HG03280 (cell line): Measurements from ENCODE around the gene PAGR1.

Experiments used
- ATAC-seq: cut with Tn5 transposase; IDR thresholded peaks from one replicate; pipeline ENCODE4 v1.9.1; 2021; ENCODE audit warnings: mild to moderate bottlenecking, moderate library complexity; ENCODE audit not compliant: unreplicated experiment

PAGR1 gene

DNA sequence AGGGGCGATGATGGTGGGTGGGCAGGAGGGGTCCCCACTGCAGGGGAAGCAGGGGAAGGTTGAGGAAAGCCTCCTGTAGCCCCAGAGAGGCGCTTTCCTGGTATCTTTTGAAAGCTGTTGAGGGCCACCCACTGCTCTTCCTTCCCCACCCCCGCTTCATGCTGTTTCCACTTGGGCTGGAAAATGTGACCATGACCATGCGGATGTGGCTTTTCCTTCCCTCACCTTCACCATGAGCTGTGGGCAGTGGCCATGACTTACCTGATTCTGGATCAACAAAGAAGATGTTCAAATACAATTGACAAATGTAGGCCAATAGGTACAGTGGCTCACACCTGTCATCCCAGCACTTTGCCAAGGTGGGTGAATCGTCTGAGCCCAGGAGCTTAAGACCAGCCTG, 18.1 kb downstream of the PAGR1 start:
- ATAC-seq, result no peak

DNA sequence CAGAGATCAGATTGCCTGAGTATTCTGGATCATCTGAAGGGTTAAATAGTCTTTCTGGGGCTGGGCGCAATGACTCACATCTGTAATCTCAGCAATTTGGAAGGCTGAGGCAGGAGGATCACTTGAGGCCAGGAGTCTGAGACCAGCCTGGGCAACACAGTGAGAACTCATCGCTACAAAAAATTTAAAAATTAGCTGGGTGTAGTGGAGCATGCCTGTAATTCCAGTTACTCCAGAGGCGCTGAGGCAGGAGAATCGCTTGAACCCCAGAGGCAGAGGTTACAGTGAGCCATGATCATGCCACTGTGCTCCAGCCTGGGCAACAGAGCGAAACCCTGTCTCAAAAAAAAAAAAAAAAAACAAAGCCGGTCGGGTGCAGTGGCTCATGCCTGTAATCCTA, 20.0 kb downstream of the PAGR1 start:
- no peak for ATAC-seq

DNA sequence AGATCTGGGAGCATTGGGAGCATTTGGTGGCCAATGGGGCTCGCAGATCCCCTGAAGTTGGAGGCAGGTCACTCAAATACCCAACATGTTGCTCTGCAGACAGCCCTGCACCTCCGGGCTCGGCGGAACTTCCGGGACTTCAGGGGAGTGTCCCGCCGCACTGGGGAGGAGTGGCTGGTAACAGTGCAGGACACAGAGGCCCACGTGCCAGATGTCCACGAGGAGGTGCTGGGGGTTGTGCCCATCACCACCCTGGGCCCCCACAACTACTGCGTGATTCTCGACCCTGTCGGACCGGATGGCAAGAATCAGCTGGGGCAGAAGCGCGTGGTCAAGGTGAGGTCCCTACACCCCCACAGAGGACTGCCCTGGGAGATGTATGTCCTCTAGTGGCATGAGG, 20.7 kb downstream of the PAGR1 start:
- no peak for ATAC-seq

DNA sequence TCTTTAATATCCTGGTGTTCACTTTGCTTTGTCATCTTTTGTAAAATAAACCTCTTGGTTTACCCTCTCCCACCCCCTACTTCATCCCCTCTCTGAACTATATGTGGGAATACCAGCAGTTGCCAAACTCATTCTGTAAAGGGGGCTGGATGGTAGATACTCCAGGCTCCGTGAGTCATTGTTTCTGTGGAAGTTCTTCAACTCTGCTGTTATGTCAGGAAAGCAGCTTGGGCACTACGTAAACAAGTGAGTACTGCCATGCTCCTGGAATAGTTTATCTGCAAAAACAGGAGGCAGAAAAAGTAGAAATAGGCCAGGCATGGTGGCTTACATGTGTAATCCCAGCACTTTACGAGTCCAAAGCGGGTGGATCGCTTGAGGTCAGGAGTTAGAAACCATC, 21.9 kb downstream of the PAGR1 start:
- no peak for ATAC-seq

DNA sequence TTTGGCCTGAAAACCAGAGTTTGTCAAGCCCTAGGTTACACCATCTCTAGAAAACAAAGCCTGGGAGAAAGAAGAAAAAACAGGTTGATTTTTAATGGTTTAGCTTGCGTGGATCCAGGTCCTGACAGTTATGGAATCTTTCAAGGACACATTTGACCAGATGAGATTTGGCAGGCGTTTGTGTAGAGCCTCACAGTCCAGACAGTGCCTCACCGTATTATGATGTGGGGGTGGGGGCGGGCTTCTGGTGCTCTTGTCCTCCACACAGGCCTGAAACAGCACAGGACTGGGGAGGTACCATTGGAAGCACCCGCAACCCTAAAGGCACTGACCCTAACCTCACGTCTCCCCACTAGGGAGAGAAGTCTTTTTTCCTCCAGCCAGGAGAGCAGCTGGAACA, 23.9 kb downstream of the PAGR1 start:
- no peak for ATAC-seq

DNA sequence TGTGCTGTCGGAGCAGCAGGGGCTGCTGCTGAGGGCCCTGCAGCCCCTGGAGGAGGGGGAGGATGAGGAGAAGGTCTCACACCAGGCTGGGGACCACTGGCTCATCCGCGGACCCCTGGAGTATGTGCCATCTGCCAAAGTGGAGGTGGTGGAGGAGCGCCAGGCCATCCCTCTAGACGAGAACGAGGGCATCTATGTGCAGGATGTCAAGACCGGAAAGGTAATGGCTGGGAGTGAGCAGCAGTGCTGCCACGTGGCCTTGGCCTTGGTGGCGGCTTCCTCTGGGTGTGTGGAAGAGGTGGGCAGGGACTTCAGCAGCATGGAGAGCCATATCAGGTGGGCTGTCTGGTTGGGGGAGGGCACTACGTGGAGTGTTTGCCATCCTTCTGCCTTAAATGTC, 24.3 kb downstream of the PAGR1 start:
- no peak for ATAC-seq

DNA sequence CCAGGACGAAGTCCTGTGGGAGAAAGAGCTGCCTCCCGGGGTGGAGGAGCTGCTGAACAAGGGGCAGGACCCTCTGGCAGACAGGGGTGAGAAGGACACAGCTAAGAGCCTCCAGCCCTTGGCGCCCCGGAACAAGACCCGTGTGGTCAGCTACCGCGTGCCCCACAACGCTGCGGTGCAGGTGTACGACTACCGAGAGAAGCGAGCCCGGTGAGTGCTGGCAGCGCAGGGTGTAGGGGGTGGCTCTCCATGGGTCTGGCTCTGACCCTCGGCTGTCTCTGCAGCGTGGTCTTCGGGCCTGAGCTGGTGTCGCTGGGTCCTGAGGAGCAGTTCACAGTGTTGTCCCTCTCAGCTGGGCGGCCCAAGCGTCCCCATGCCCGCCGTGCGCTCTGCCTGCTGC, 25.7 kb downstream of the PAGR1 start:
- ATAC-seq, result no peak

DNA sequence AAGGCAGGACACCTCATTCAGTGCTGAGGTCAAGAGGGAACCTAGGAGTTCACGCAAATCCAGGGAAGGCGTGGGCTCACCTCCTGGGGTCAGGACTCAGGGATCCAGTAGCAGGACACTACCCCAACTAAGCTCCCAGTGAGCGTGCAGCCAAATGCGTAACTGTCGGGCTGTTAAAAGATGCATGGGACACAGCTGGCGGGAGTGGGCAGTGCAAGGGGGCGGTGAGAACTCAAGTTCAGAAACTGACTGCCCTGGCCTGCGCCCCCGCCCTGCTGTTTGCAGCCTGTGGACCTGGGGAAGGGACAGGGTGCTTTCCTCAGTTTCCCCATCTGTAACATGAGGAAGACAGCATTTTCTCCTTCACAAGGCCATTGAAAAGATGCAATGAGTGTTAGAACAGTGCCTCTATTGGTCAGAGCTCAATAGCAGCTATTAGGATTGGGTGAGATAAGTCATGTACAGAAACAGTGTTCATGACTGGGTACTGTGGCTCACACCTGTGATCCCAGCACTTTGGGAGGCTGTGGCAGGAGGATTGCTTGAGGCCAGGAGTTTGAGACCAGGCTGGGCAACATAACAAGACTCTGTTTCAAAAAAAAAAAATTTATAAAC, 26.9 kb downstream of the PAGR1 start:
- no peak for ATAC-seq

DNA sequence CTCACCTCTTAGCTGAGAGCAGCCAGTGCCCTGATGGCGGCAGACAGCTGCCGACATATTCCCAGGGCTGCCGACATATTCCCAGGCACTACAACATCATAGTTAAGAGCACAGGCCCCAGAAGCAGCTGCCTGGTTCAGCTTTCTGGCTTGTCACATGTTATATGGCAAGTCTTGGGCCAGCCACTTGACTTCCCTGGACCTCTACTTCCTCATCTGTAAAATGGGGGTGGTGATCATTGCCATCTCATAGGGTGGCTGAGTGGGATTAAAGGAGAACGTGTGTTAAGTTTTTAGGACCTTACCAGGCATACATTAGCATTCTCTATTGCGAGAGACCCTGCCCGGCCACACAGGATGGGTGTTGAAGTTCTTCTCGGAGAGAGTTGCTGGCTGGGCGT, 28.0 kb downstream of the PAGR1 start:
- ATAC-seq, result no peak

DNA sequence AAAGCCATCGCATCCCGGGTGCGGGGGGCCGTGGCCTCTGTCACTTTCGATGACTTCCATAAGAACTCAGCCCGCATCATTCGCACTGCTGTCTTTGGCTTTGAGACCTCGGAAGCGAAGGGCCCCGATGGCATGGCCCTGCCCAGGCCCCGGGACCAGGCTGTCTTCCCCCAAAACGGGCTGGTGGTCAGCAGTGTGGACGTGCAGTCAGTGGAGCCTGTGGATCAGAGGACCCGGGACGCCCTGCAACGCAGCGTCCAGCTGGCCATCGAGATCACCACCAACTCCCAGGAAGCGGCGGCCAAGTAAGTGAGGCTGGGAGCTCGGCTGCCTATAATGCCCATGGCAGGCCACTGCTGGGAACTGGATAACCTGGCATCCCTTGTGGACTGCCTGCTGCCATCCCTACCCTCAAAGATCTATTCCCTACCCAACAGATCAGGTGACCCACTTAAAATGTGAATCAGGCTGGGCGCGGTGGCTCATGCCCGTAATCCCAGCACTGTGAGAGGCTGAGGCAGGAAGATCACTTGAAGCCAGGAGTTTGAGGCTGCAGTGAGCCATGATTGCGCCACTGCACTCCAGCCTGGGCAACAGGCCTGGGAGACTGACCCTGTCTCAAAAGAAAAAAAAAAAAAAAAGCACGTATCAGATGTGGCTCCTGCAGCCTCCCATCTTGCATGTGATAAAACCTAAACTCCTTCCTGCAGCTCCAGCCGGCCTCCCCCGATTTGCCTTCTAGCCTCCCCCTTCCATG, 28.8 kb downstream of the PAGR1 start:
- no peak for ATAC-seq

DNA sequence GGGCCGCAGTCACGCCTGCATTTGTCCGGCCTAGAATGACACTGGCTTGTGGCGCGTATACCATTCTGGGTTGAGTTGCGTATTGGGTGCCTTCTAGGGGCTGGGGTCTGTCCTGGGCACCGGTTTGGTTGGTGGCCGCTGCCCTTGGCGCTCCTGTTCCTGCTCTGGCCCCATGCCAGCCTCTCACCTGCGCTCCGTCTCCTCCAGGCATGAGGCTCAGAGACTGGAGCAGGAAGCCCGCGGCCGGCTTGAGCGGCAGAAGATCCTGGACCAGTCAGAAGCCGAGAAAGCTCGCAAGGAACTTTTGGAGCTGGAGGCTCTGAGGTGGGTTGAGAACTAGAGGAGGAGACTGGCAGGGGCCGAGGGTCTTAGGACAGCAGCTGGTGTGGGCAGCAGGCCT, 29.7 kb downstream of the PAGR1 start:
- ATAC-seq, result no peak

DNA sequence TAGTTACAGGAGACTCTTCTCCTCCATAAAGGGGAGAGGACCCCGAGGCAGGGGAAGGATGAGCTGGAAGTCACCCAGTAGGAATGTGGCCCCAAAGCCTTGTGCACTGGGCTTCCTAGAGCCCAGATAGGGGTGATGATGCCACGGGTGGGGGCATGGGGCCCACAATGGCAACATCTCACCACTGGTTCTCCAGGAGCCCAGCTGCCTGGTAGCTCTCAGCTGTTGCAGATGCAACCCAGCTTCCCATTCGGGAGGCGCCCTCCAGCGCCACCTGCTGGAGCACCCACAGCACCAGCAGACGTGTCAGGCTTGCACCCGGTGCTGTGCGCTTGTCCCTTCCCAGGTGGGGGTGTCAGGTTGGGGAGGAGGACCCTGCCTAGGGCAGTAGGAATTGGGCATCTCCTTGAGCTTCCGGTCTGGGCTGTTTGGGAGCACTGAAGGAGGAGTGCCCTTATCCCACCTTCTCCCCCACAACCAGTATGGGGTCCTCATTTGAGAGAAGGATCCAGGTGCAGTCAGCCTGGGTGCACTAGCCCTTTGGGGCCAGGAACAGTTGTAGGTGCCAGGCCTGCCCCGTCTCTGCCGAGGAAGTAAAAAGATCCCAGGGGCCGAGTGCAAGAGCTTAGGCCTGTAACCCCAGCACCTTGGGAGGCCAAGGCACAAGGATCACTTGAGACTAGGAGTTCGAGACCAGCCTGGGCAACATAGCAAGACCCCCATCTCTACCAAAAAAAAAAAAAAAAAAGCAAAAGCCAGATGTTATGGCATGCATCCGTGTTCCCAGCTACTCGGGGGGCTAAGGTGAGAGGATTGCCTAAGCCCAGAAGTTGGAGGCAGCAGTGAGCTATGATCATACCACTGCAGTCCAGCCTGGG, 32.7 kb downstream of the PAGR1 start:
- ATAC-seq, result peak; percentile 64

DNA sequence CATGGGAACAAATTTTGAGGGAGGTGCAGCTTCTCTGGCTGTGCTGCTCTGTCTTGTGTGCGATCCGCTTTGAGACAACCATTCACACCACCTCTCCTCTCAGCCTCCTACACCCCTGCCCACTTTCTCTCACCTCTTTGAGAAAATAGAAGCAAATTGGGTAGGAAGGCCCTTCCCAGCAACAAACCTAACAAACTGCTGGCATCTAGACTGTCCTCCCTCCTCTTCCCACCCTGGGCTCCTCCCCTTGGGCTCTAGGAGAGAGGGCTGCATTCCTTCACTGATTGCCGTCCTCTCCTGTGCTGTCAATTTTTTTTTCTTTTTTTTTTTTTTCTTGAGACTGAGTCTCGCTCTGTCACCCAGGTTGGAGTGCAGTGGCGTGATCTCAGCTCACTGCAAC, 33.6 kb downstream of the PAGR1 start:
- no peak for ATAC-seq

DNA sequence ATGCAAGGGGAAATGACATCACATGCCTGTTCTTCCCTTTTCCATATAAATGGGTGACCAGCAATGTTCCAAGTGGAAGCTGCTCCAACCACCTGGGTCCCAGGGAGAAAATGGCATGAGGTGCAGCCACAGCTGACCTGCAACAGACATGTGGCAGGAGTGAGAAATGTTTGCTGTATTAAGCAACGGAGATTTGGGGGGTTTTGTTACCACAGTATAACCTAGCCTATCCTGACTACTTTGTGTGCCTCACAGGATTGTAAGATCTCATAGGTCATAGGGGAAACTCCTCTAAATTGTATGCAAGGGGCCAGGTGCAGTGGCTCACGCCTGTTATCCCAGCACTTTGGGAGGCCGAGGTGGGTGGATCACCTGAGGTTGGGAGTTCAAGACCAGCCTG, 35.0 kb downstream of the PAGR1 start:
- ATAC-seq, result no peak

DNA sequence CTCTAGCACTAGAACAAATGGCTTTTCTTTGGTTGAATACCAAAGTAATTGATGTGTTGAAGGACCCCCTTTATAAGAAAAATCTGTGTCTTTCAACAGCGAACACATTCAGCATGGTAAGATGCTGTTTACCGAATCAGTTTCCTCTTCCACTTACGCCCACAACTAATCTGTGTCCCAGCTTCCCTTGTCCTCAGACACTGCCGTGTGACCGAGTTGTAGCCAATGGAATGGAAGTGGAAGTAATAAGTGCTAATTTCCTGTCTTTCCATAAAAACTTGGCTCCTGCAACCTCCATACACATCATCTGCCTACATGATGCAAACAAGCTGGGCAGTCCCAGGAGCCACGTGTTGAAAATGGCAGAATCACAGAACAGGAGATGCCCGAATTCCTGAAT, 36.7 kb downstream of the PAGR1 start:
- no peak for ATAC-seq

DNA sequence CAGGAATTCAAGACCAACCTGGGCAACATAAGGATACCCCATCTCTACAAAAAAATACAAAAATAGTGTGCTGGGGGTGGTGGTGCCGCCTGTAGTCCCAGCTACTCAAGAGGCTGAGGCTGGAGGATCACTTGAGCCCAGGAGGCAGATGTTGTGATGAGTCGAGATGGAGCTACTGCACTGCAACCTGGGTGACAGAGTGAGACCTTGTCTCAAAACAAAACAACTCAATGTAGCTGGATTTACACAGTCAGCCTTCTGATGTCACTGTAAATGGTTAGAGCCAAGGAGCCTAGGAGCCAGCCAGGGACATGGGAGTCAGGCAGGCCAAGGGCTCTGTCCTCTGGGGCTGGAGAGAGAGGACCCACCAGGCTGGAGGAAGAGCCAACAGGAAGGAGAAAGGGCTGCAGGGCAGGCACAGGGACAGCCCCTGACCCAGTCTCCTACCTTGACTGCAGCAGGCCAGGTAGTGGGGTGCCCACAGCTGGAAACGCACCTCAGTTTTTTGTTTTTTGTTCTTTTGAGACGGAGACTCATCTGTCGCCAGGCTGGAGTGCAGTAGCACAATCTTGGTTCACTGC, 38.7 kb downstream of the PAGR1 start:
- no peak for ATAC-seq

DNA sequence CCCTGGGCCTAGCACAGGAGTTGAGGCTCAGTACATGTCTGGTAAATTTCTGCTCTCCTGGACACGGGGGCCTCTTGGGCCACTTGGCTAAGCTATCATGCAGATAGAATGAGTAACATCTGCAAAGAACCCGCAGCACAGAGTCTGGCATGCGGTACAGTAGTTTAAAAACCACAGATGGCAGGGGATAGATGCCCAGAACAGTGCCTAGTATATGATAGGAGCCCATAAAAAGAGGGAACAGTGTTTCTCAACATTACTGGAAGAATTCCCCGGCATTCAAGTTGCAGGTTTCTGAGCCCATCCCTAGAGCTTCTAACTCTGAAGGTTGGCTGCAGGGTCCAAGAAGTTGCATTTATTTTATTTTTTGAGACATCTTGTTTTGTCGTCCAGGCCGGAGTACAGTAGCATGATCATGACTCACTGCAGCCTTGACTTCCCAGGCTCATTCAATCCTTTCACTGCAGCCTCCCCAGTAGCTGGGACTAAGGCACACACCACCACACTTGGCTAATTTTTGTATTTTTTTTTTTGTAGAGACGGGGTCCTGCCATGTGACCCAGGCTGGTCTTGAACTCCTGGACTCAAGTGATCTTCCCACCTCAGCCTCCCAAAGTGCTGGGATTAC, 41.3 kb downstream of the PAGR1 start:
- ATAC-seq, result no peak

DNA sequence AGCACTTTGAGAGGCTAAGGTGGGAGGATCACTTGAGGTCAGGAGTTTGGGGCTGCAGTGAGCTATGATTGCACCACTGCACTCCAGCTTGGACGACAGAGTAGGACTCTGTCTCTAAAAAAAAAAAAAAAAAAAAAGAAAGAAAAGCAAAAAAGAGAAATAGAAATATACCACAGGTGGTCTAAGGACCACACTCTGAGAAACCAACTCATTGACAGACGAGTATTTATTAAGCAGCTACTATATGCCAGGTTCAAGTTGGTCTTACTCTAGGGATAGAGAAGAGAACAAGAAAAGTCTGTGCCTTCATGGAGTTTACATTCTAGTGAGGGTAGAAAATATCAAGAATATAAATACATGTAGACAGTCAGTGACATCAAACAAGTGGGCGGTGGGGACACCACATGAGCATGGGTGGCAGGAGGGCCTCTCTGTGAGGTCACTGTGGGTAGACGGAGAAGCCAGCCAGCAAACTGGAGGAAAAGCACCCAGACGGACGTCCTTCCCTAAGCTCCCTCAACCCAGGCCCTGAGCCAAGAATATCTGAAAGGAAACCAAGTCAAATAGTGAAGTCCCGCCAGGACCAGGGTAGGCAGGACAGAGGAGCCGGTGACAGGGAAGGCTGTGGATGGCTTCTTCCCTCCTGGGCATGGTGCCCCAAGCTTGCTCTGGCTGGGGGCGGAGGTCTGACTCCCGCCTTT, 42.3 kb downstream of the PAGR1 start:
- ATAC-seq, result no peak

DNA sequence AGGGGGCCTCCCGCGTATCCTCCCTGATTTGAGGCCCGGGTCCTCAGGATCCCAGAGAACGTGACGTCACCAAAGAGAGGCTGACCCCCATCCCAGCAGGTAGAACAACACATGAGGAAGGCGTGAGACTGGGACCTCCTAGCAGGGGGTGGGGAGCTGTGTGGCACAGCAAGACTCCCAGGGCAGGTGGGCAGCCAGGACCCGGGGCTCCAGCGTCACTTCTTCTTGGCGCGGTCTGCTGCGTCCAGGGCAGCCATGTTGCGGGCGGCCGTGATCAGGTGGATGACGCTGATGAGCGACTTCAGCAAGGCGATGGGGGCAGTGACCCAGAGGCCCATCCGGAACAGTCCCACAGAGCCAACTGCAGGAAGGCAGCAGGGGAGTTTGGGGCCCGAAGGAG, 43.0 kb downstream of the PAGR1 start:
- no peak for ATAC-seq

DNA sequence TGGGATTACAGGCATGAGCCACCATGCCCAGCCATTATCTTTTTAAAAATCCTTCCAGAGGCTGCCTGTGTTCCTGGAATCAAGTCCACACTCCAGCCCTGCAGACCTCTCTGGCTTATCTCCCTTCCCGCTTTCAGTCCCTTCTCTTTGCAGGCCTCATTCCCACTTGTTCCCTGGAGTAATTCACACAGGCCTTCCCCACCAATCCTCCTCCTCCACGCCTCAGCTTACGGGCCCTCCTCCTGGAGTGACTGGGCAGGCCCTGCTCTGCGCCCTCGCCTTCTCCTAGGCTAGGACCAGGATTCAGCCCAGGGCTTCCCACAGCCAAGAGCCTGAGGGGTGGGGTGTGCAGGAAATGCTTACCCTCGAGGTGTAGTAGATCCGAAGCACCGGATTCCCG, 44.3 kb downstream of the PAGR1 start:
- ATAC-seq, result no peak
